Muscle layer of duodenum (tissue), 2 donors: ENCODE measurements around the gene RPS6KA2.

Source experiments
- H3K27ac ChIP-seq: one replicate; pipeline ENCODE4 v1.7.0; 2013; ENCODE audit warnings: mild to moderate bottlenecking, low read length
- H3K27me3 ChIP-seq: one replicate; pipeline ENCODE4 v1.7.0; 2013; ENCODE audit warnings: low read depth, mild to moderate bottlenecking, control low read depth, low read length
- H3K36me3 ChIP-seq, 2 donors: one replicate each; pipeline ENCODE4 v1.7.0; 2013; ENCODE audit warnings: low read length in 2 of 2, control low read depth in 1 of 2, mild to moderate bottlenecking in 1 of 2; ENCODE audit not compliant: insufficient read depth in 2 of 2, control insufficient read depth in 1 of 2
- H3K4me1 ChIP-seq, 2 donors: one replicate each; pipeline ENCODE4 v1.7.0; 2013; ENCODE audit warnings: low read length in 2 of 2, mild to moderate bottlenecking in 2 of 2, control low read depth in 1 of 2, moderate library complexity in 1 of 2; ENCODE audit not compliant: insufficient read depth in 2 of 2, control insufficient read depth in 1 of 2
- H3K4me3 ChIP-seq, 2 donors: one replicate each; pipeline ENCODE4 v1.7.0; 2013; ENCODE audit warnings: low read length in 2 of 2, low read depth in 1 of 2, mild to moderate bottlenecking in 1 of 2
- H3K9me3 ChIP-seq, 2 donors: one replicate each; pipeline ENCODE4 v1.7.0; 2013; ENCODE audit warnings: low read length in 2 of 2, control low read depth in 1 of 2, mild to moderate bottlenecking in 1 of 2; ENCODE audit not compliant: control insufficient read depth in 1 of 2
- donor health status: healthy.

The RPS6KA2 gene

GRCh38 chr6:166575205-166575604, 51.8 kb downstream of the RPS6KA2 start:
- H3K36me3 ChIP-seq = no peaks in the 10 kb centered on the region
- H3K9me3 ChIP-seq = no peaks in the 10 kb centered on the region
- H3K4me3 ChIP-seq = no peak overlapping the region
- H3K27ac ChIP-seq = peak overlapping the region; percentile 7
- H3K27me3 ChIP-seq = no peaks in the 10 kb centered on the region
- peaks cover 0 to 11% of the 10 kb centered on the region in 2 donors for H3K4me1 ChIP-seq

GRCh38 chr6:166573511-166574216, 53.4 kb downstream of the RPS6KA2 start:
- H3K4me3 ChIP-seq = no peak overlapping the region
- H3K4me1 ChIP-seq = peaks cover 0 to 11% of the 10 kb centered on the region in 2 donors
- H3K36me3 ChIP-seq = no peaks in the 10 kb centered on the region
- no peaks in the 10 kb centered on the region for H3K9me3 ChIP-seq
- no peaks in the 10 kb centered on the region for H3K27me3 ChIP-seq
- no peak overlapping the region for H3K27ac ChIP-seq

GRCh38 chr6:166572370-166573261, 54.4 kb downstream of the RPS6KA2 start:
- Histone ChIP-seq H3K27me3 (no peaks in the 10 kb centered on the region), H3K36me3 (no peaks in the 10 kb centered on the region), H3K27ac (no peak overlapping the region), H3K4me1 (peaks cover 0 to 11% of the 10 kb centered on the region in 2 donors), H3K9me3 (no peaks in the 10 kb centered on the region), H3K4me3 (no peak overlapping the region)

- Histone ChIP-seq H3K4me3 (no peak overlapping the region), H3K36me3 (no peaks in the 10 kb centered on the region), H3K27ac (no peak overlapping the region), H3K9me3 (no peaks in the 10 kb centered on the region), H3K4me1 (peaks cover 0 to 11% of the 10 kb centered on the region in 2 donors), H3K27me3 (no peaks in the 10 kb centered on the region)
Measured at GRCh38 chr6:166570929-166571713, 55.9 kb downstream of the RPS6KA2 start.

- Histone ChIP-seq H3K9me3 (no peaks in the 10 kb centered on the region), H3K27me3 (no peaks in the 10 kb centered on the region), H3K4me1 (peaks cover 0 to 11% of the 10 kb centered on the region in 2 donors)
Measured at GRCh38 chr6:166569206-166569605, 57.8 kb downstream of the RPS6KA2 start.

GRCh38 chr6:166567813-166568212, 59.2 kb downstream of the RPS6KA2 start:
- no peaks in the 10 kb centered on the region for H3K9me3 ChIP-seq
- no peak overlapping the region for H3K27ac ChIP-seq
- no peaks in the 10 kb centered on the region for H3K36me3 ChIP-seq
- peaks cover 0 to 5% of the 10 kb centered on the region in 2 donors for H3K4me1 ChIP-seq
- no peak overlapping the region for H3K4me3 ChIP-seq
- H3K27me3 ChIP-seq = no peaks in the 10 kb centered on the region

More at GRCh38 chr6:166569206-166569605, 57.8 kb downstream of the RPS6KA2 start:
- Histone ChIP-seq H3K4me3 (no peak overlapping the region), H3K36me3 (no peaks in the 10 kb centered on the region), H3K27ac (no peak overlapping the region)

GRCh38 chr6:166567107-166567506, 59.9 kb downstream of the RPS6KA2 start:
- Histone ChIP-seq H3K4me1 (no peaks in the 10 kb centered on the region), H3K9me3 (no peaks in the 10 kb centered on the region), H3K36me3 (no peaks in the 10 kb centered on the region), H3K27me3 (no peaks in the 10 kb centered on the region), H3K27ac (no peak overlapping the region), H3K4me3 (no peak overlapping the region)

- H3K27me3 ChIP-seq = no peaks in the 10 kb centered on the region
- H3K4me3 ChIP-seq = no peak overlapping the region
- no peaks in the 10 kb centered on the region for H3K4me1 ChIP-seq
- no peaks in the 10 kb centered on the region for H3K36me3 ChIP-seq
- no peak overlapping the region for H3K27ac ChIP-seq
- no peaks in the 10 kb centered on the region for H3K9me3 ChIP-seq
Measured at GRCh38 chr6:166566026-166567011, 60.7 kb downstream of the RPS6KA2 start.

- no peak overlapping the region for H3K27ac ChIP-seq
Measured at GRCh38 chr6:166565084-166565967, 61.7 kb downstream of the RPS6KA2 start.

GRCh38 chr6:166563805-166564204, 63.2 kb downstream of the RPS6KA2 start:
- Histone ChIP-seq H3K27me3 (no peaks in the 10 kb centered on the region), H3K4me1 (no peaks in the 10 kb centered on the region), H3K36me3 (no peaks in the 10 kb centered on the region)

More at GRCh38 chr6:166565084-166565967, 61.7 kb downstream of the RPS6KA2 start:
- H3K9me3 ChIP-seq = no peaks in the 10 kb centered on the region
- no peaks in the 10 kb centered on the region for H3K27me3 ChIP-seq
- H3K4me1 ChIP-seq = no peaks in the 10 kb centered on the region
- H3K4me3 ChIP-seq = no peak overlapping the region
- no peaks in the 10 kb centered on the region for H3K36me3 ChIP-seq

More at GRCh38 chr6:166563805-166564204, 63.2 kb downstream of the RPS6KA2 start:
- Histone ChIP-seq H3K9me3 (peaks cover 0 to 5% of the 10 kb centered on the region in 2 donors), H3K4me3 (no peak overlapping the region), H3K27ac (no peak overlapping the region)
